Karpas-422 (cell line): Measurements from ENCODE around the gene PTGER1. TPM values are rescaled to one million over a fixed set of nuclear protein-coding genes. Genes with fewer than 3 reads are reported as not detected.
A peak's percentile ranks its signal among the peaks of the same experiment; 100 is the strongest.

Experiments used
- DNase-seq: peaks from one replicate; pipeline ENCODE4 v3.0.0-alpha.2; 2015
- H2AFZ ChIP-seq: fragments of 200-600 bp; sonication (generic); 2 replicates; pipeline ENCODE4 v1.6.1; 2014; ENCODE audit warnings: antibody characterized with exemption, low read length, mixed read lengths
- H3K27ac ChIP-seq: fragments of 200-600 bp; sonication (generic); 2 replicates; pipeline ENCODE4 v1.5.1; 2014; ENCODE audit warnings: mild to moderate bottlenecking, low read length, moderate library complexity
- H3K27me3 ChIP-seq: fragments of 200-600 bp; sonication (generic); 2 replicates; pipeline ENCODE4 v1.6.1; 2014; ENCODE audit warnings: low read length, mixed read lengths
- H3K36me3 ChIP-seq: fragments of 200-600 bp; sonication (generic); 2 replicates; pipeline ENCODE4 v1.6.1; 2014; ENCODE audit warnings: low read length, mixed read lengths; ENCODE audit not compliant: insufficient read depth
- H3K4me1 ChIP-seq: fragments of 200-600 bp; sonication (generic); 2 replicates; pipeline ENCODE4 v1.6.1; 2014; ENCODE audit warnings: mild to moderate bottlenecking, low read length, mixed read lengths
- H3K4me2 ChIP-seq: fragments of 200-600 bp; sonication (generic); 2 replicates; pipeline ENCODE4 v1.6.1; 2014; ENCODE audit warnings: low read length, low read depth, mild to moderate bottlenecking; ENCODE audit not compliant: poor library complexity, severe bottlenecking
- H3K4me3 ChIP-seq: fragments of 200-600 bp; sonication (generic); 2 replicates; pipeline ENCODE4 v1.5.1; 2014; ENCODE audit warnings: mild to moderate bottlenecking, antibody characterized with exemption, low read length, mixed read lengths
- H3K79me2 ChIP-seq: fragments of 200-600 bp; sonication (generic); 2 replicates; pipeline ENCODE4 v1.6.1; 2014; ENCODE audit warnings: mild to moderate bottlenecking, low read length, mixed read lengths
- H3K9ac ChIP-seq: fragments of 200-600 bp; sonication (generic); 2 replicates; pipeline ENCODE4 v1.6.0; 2014; ENCODE audit warnings: low read length
- H3K9me2 ChIP-seq: fragments of 200-600 bp; sonication (generic), shearing (Covaris generic); replicated peaks from 2 replicates; pipeline ENCODE4 v1.6.0; 2014; ENCODE audit warnings: mild to moderate bottlenecking, low read length, moderate library complexity; ENCODE audit not compliant: insufficient read depth
- H3K9me3 ChIP-seq: fragments of 300-700, 200-600 bp; sonication (generic); 2 replicates; pipeline ENCODE4 v1.6.1; 2014; ENCODE audit warnings: low read length, mixed read lengths
- H4K20me1 ChIP-seq: fragments of 200-600 bp; sonication (generic); 2 replicates; pipeline ENCODE4 v1.6.1; 2014; ENCODE audit warnings: mild to moderate bottlenecking, antibody characterized with exemption, low read length, low read depth; ENCODE audit not compliant: insufficient read depth
- total RNA-seq: library from RNA; depleted of rRNA; stranded (reverse); fragments of >200 nt; shearing (Covaris generic); gene quantifications from 2 replicates; pipeline ENCODE4 v1.2.3, GENCODE V29; 2014; ENCODE audit warnings: low replicate concordance

PTGER1 gene
- total RNA-seq, 1 experiment from 2014 or later = not detected

GRCh38 chr19:14479975-14480699 lies 5.0 kb upstream of the PTGER1 start:
- H3K9me3 ChIP-seq = no peaks in the 10 kb centered on the region
- H2AFZ ChIP-seq = peak overlapping the region; percentile 87; the same call in 1 of the 2 replicates
- H3K79me2 ChIP-seq = no peaks in the 10 kb centered on the region
- H3K27ac ChIP-seq = no peak overlapping the region
- peak overlapping the region; percentile 61 for H3K9ac ChIP-seq
- H3K36me3 ChIP-seq = no peaks in the 10 kb centered on the region
- H4K20me1 ChIP-seq = 0 out of 2 replicates have a peak, but pooled peaks cover 5% of the 10 kb centered on the region
- peak; percentile 87 for DNase-seq
- H3K4me3 ChIP-seq = peak overlapping the region; percentile 56; the same call in 1 of the 2 replicates
- no peaks in the 10 kb centered on the region for H3K27me3 ChIP-seq
- H3K9me2 ChIP-seq = no peaks in the 10 kb centered on the region
- H3K4me1 ChIP-seq = peaks cover 22% of the 10 kb centered on the region
- H3K4me2 ChIP-seq = peak overlapping the region; percentile 67

DNA sequence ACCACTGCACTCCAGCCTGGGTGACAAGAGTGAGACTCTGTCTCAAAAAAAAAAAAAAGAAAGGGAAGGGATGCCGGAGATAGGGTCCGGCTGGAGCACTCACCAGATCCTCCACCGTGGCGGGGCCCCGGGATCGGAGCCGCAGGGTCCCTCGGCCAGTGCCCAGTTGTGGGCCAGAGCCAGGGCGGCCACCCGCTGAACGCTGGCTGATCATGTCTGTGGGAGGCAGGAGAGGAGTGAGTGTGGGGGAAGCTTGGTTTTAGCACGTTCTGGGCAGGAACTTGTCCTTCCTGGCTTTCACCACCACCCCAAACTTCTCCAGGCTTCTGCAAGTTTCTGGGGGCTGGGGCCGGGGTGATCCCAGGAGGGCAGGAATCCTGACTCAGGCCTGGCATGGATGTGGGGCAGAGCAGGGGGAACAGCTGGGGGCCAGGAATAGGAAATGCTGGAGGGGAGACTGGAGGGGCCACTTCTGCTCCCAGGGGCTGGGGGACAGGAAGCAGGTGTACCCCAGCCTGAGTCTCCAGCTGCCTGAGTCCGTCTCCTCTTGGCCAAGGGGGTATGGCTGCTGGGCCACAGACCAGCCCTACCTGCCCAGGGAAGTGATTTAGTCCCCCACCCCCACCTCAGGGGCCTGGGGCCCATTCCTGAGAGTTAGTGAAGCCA lies 4.3 kb upstream of the PTGER1 start:
- Histone ChIP-seq H3K27ac (no peak overlapping the region), H2AFZ (no peak overlapping the region), H3K36me3 (no peaks in the 10 kb centered on the region), H3K79me2 (no peaks in the 10 kb centered on the region), H3K4me2 (no peak overlapping the region), H3K4me1 (peaks cover 22% of the 10 kb centered on the region), H3K9ac (no peak overlapping the region), H3K27me3 (no peaks in the 10 kb centered on the region), H3K9me3 (no peaks in the 10 kb centered on the region), H4K20me1 (0 out of 2 replicates have a peak, but pooled peaks cover 5% of the 10 kb centered on the region), H3K4me3 (no peak overlapping the region), H3K9me2 (no peaks in the 10 kb centered on the region)
- DNase-seq = no peak

- H2AFZ ChIP-seq = no peak overlapping the region
- no peaks in the 10 kb centered on the region for H3K9me3 ChIP-seq
- H3K27ac ChIP-seq = no peak overlapping the region
Measured at GRCh38 chr19:14478113-14478545, 3.0 kb upstream of the PTGER1 start.

GRCh38 chr19:14477418-14478112 lies 2.4 kb upstream of the PTGER1 start:
- Histone ChIP-seq H3K4me2 (no peak overlapping the region), H3K4me1 (peaks cover 22% of the 10 kb centered on the region)

More at GRCh38 chr19:14478113-14478545, 3.0 kb upstream of the PTGER1 start:
- H3K4me1 ChIP-seq = peaks cover 22% of the 10 kb centered on the region
- no peak overlapping the region for H3K4me3 ChIP-seq
- no peaks in the 10 kb centered on the region for H3K36me3 ChIP-seq
- H3K4me2 ChIP-seq = no peak overlapping the region
- H4K20me1 ChIP-seq = 0 out of 2 replicates have a peak, but pooled peaks cover 5% of the 10 kb centered on the region
- no peak for DNase-seq
- H3K9me2 ChIP-seq = no peaks in the 10 kb centered on the region
- no peaks in the 10 kb centered on the region for H3K27me3 ChIP-seq
- H3K79me2 ChIP-seq = no peaks in the 10 kb centered on the region
- no peak overlapping the region for H3K9ac ChIP-seq

GRCh38 chr19:14476673-14477401 lies 1.7 kb upstream of the PTGER1 start:
- Histone ChIP-seq H3K4me3 (no peak overlapping the region), H3K9ac (no peak overlapping the region), H3K79me2 (no peaks in the 10 kb centered on the region), H2AFZ (no peak overlapping the region), H4K20me1 (0 out of 2 replicates have a peak, but pooled peaks cover 5% of the 10 kb centered on the region), H3K27me3 (no peaks in the 10 kb centered on the region), H3K36me3 (no peaks in the 10 kb centered on the region), H3K4me2 (no peak overlapping the region), H3K9me3 (no peaks in the 10 kb centered on the region), H3K4me1 (peaks cover 22% of the 10 kb centered on the region), H3K27ac (no peak overlapping the region), H3K9me2 (no peaks in the 10 kb centered on the region)
- DNase-seq = peak; percentile 73

More at GRCh38 chr19:14477418-14478112, 2.4 kb upstream of the PTGER1 start:
- Histone ChIP-seq H3K9me3 (no peaks in the 10 kb centered on the region), H3K36me3 (no peaks in the 10 kb centered on the region), H2AFZ (no peak overlapping the region), H3K9ac (no peak overlapping the region), H3K27me3 (no peaks in the 10 kb centered on the region), H3K79me2 (no peaks in the 10 kb centered on the region), H3K27ac (no peak overlapping the region), H4K20me1 (0 out of 2 replicates have a peak, but pooled peaks cover 5% of the 10 kb centered on the region), H3K4me3 (no peak overlapping the region), H3K9me2 (no peaks in the 10 kb centered on the region)
- no peak for DNase-seq

DNA sequence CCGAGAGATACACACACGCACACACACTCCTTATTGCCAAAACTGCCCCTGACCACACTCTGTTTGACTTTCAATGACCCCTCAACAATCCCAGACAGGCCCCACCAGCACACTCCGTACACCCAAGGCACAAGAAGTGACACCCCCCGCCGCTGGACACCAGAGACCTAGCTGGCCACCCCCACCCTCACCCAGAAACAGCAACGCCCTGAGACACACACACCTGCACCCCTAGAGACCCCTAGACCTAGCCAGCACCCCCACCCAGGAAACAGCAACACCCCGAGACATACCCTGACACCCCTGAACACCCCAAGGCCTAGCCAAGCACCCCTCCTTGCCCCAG lies 1.1 kb upstream of the PTGER1 start:
- Histone ChIP-seq H3K4me2 (no peak overlapping the region), H3K9me2 (no peaks in the 10 kb centered on the region), H3K4me3 (no peak overlapping the region), H3K27me3 (no peaks in the 10 kb centered on the region), H3K79me2 (no peaks in the 10 kb centered on the region), H3K4me1 (peaks cover 22% of the 10 kb centered on the region), H3K9me3 (no peaks in the 10 kb centered on the region), H2AFZ (no peak overlapping the region), H3K9ac (no peak overlapping the region), H3K36me3 (no peaks in the 10 kb centered on the region), H4K20me1 (0 out of 2 replicates have a peak, but pooled peaks cover 5% of the 10 kb centered on the region), H3K27ac (no peak overlapping the region)
- DNase-seq = no peak

DNA sequence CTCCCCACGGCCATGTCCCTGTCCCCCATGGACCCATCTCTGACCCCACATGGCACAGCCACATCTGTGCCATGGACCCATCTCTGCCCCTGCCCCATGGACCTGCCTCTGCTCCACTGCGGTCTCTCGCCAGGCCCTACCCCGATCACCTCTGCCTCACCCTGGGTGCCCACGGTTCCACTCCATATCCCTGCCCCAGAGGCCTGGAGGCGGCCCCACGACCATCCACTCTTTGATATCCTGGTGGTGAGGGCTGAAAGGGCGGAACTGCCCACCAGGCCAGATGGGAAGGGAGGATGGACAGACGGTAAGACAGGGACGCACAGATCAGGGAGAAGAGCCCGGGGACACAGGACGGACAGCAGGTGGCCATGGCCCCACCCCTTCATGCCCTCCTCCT lies 327 bp downstream of the PTGER1 start:
- Histone ChIP-seq H3K9ac (no peak overlapping the region), H3K4me1 (peaks cover 16% of the 10 kb centered on the region), H3K9me3 (no peaks in the 10 kb centered on the region), H3K27ac (no peak overlapping the region), H3K27me3 (no peaks in the 10 kb centered on the region), H3K79me2 (no peaks in the 10 kb centered on the region), H4K20me1 (0 out of 2 replicates have a peak, but pooled peaks cover 5% of the 10 kb centered on the region), H2AFZ (no peak overlapping the region), H3K4me2 (no peak overlapping the region), H3K9me2 (no peaks in the 10 kb centered on the region), H3K36me3 (no peaks in the 10 kb centered on the region), H3K4me3 (no peak overlapping the region)
- no peak for DNase-seq
